HEK293 (cell line): ENCODE results near the gene PUDP.
"Not testable (repeated sequence)": the region's sequence is repeated elsewhere in the genome, so short reads cannot be mapped to it uniquely, and the experiment has no call there.

Source experiments
- CTCF ChIA-PET: fragments of 350-600 bp; formaldehyde crosslinking; extraction: SDS; loops from one replicate; lab custom pipeline; 2021; ENCODE audit warnings: antibody characterized with exemption; lab: Yijun Ruan, JAX
- POLR2A ChIA-PET: fragments of 300-600 bp; formaldehyde crosslinking; extraction: SDS; loops from one replicate; lab custom pipeline; 2020; ENCODE audit warnings: antibody characterized with exemption, inconsistent platforms; lab: Yijun Ruan, JAX
- H3K27ac ChIP-seq: fragments of 200-500 bp; sonication (Bioruptor generic); 2 replicates; pipeline ENCODE4 v1.5.1; 2014; ENCODE audit warnings: low read depth, low read length, control low read depth, inconsistent platforms; ENCODE audit errors: extremely low read depth
- H3K36me3 ChIP-seq, 2 experiments: fragments of 200-500 bp in 1 of 2; sonication (Bioruptor generic) in 1 of 2; 1 replicate in 1 of 2; 2 replicates in 1 of 2; pipeline ENCODE4 v1.5.1; 2014 to 2017; ENCODE audit warnings: inconsistent platforms in 2 of 2, low read length in 2 of 2; ENCODE audit not compliant: control insufficient read depth in 2 of 2, insufficient read depth in 1 of 2
- H3K4me1 ChIP-seq: fragments of 200-500 bp; sonication (Bioruptor generic); 2 replicates; pipeline ENCODE4 v1.5.1; 2014; ENCODE audit warnings: mild to moderate bottlenecking, low read length, inconsistent platforms; ENCODE audit not compliant: control insufficient read depth, insufficient read depth
- H3K4me3 ChIP-seq: 2 replicates; pipeline ENCODE4 v1.5.1; 2011; ENCODE audit warnings: low read depth, mild to moderate bottlenecking, control low read depth, low read length, moderate library complexity
- H3K9me3 ChIP-seq: fragments of 200-500 bp; sonication (Bioruptor generic); 2 replicates; pipeline ENCODE4 v1.5.1; 2014; ENCODE audit warnings: low read depth, low read length, inconsistent platforms; ENCODE audit not compliant: control insufficient read depth, insufficient read depth
- RBAK ChIP-seq: fragments of 450-650 bp; formaldehyde crosslinking; IDR thresholded peaks from 2 replicates; pipeline ENCODE4 v1.5.1; 2016; ENCODE audit warnings: missing biosample characterization, missing genetic modification characterization
- ZNF16 ChIP-seq: fragments of 450-650 bp; formaldehyde crosslinking; IDR thresholded peaks from 2 replicates; pipeline ENCODE4 v1.5.1; 2016; ENCODE audit warnings: low read depth, missing biosample characterization, missing genetic modification characterization
- ZNF239 ChIP-seq: fragments of 450-650 bp; formaldehyde crosslinking; IDR thresholded peaks from 2 replicates; pipeline ENCODE4 v1.5.1; 2016; ENCODE audit warnings: missing biosample characterization, missing genetic modification characterization
- ZNF335 ChIP-seq: fragments of 450-650 bp; formaldehyde crosslinking; conservative IDR thresholded peaks from 2 replicates; pipeline ENCODE4 v1.5.1; 2016; ENCODE audit warnings: missing biosample characterization, missing genetic modification characterization
- ZNF354C ChIP-seq: fragments of 450-650 bp; formaldehyde crosslinking; IDR thresholded peaks from 2 replicates; pipeline ENCODE4 v1.5.1; 2016; ENCODE audit warnings: missing biosample characterization, missing genetic modification characterization, low read depth, borderline replicate concordance

Gene PUDP

GRCh38 chrX:7021991-7022390 is 126.0 kb downstream of the PUDP start:
- no peaks in the 10 kb centered on the region for H3K36me3 ChIP-seq
- POLR2A ChIA-PET = no interaction called here
- H3K4me1 ChIP-seq = no peaks in the 10 kb centered on the region
- TF ChIP-seq ZNF335 (tag by site-specific recombination) = no peak
- TF ChIP-seq, all 188 proteins: peak for 0
- H3K9me3 ChIP-seq = no peaks in the 10 kb centered on the region
- CTCF ChIA-PET = no interaction called here
- no peak overlapping the region for H3K4me3 ChIP-seq
- no peak overlapping the region for H3K27ac ChIP-seq

GRCh38 chrX:7019555-7019954 is 128.4 kb downstream of the PUDP start:
- no peak overlapping the region for H3K4me3 ChIP-seq
- no peak overlapping the region for H3K27ac ChIP-seq
- TF ChIP-seq ZNF354C = no peak
- TF ChIP-seq RBAK (tag by site-specific recombination) = no peak
- TF ChIP-seq ZNF239 (tag by site-specific recombination) = no peak
- TF ChIP-seq ZNF16 (tag by site-specific recombination) = no peak
- CTCF ChIA-PET = no interaction called here
- H3K36me3 ChIP-seq = no peaks in the 10 kb centered on the region
- no peaks in the 10 kb centered on the region for H3K9me3 ChIP-seq
- no peaks in the 10 kb centered on the region for H3K4me1 ChIP-seq
- POLR2A ChIA-PET = no interaction called here

GRCh38 chrX:7012262-7012834 is 135.6 kb downstream of the PUDP start:
- POLR2A ChIA-PET, H3K4me1 ChIP-seq, CTCF ChIA-PET: not testable (repeated sequence)

GRCh38 chrX:7010897-7011296 is 137.1 kb downstream of the PUDP start:
- H3K27ac ChIP-seq, H3K36me3 ChIP-seq, CTCF ChIA-PET, H3K4me1 ChIP-seq, POLR2A ChIA-PET, H3K9me3 ChIP-seq, H3K4me3 ChIP-seq: not testable (repeated sequence)

More at GRCh38 chrX:7012262-7012834, 135.6 kb downstream of the PUDP start:
- not testable (repeated sequence) for H3K36me3 ChIP-seq, H3K27ac ChIP-seq, H3K4me3 ChIP-seq, H3K9me3 ChIP-seq

- H3K4me1 ChIP-seq, H3K9me3 ChIP-seq, POLR2A ChIA-PET, H3K36me3 ChIP-seq, H3K27ac ChIP-seq, CTCF ChIA-PET, H3K4me3 ChIP-seq: not testable (repeated sequence)
Observed at GRCh38 chrX:7007328-7007727, 140.6 kb downstream of the PUDP start.
